A172 (cell line): ENCODE measurements around the gene NDUFB6. TPM values are rescaled to one million over a fixed set of nuclear protein-coding genes. Genes with fewer than 3 reads are reported as not detected.
"Not testable (repeated sequence)": the region's sequence is repeated elsewhere in the genome, so short reads cannot be mapped to it uniquely, and the experiment has no call there.

Source experiments
- DNase-seq: peaks from one replicate; pipeline ENCODE4 v3.0.0-alpha.2; 2015; ENCODE audit warnings: low spot score
- total RNA-seq: library from RNA; depleted of rRNA; stranded (reverse); fragments of >200 nt; shearing (Covaris generic); gene quantifications from 2 replicates; pipeline ENCODE4 v1.2.3, GENCODE V29; 2014; rRNA removed

The NDUFB6 gene
- total RNA-seq: 119 and 135 TPM in 2 replicates

- DNase-seq: peak; percentile 83
Measured at GRCh38 chr9:32572900-32573523, at the start of gene NDUFB6. Gene NDUFB6, minus strand, starts transcription at chr9:32573159. Its CDS starts 99 bp downstream, at chr9:32573060.

GRCh38 chr9:32618261-32618660, 45.3 kb upstream of the NDUFB6 start:
- no peak for DNase-seq

DNA sequence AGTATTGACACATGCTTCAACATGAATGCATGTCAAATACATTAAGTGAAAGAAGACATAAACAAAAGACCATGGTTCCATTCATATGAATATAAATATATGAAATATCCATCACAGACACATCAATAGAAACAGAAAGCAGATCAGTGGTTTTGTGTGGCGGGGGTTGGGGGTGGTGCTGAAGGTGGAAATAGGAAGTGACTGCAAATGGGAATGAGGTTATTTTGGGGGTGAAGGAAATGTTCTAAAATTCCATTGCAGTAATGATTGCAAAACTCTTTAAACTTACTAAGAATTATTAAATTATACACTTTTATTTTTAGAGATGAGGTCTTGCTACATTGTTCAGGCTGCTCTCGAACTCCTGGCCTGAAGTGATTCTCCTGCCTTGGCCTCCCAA, 33.9 kb upstream of the NDUFB6 start:
- no peak for DNase-seq

GRCh38 chr9:32603914-32604852, 31.2 kb upstream of the NDUFB6 start:
- DNase-seq: peak; percentile 96

- DNase-seq: not testable (repeated sequence)
Measured at GRCh38 chr9:32599021-32599420, 26.1 kb upstream of the NDUFB6 start.

GRCh38 chr9:32596936-32597335, 24.0 kb upstream of the NDUFB6 start:
- DNase-seq: no peak

DNA sequence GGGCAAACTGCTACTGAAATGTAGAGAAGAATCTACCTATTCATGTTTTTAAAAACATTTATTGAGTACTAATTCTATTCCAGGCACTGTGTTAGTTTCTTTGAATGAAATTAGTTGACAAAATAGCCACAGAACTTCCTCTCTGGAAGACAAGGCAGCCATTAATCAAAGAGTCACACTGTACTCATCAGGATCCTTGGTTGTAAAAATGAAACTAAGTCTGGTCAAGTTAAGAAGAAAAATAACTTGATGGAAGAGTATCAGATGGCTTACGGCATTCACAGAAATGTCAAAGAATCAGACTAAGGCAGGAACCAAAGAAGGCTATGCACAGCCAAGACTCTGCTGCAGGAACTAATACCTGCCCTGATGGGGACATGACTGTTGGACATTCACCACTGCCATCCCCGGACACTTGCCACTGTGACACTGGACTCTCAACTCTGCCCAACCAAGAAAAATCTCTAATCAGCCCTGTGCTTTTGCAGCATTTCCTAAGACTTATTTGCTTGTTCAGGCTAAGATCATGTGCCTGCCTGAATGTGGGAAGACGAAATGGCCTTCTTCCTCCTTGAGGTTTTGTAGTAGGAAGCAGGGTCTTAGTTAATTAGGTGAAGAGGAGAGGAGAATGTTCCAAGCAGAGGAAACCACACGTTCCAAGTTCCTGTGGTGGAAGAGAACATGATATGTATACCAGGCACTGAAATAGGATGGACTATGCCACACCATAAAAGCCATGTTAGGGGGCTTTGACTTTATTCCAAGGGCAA, 23.3 kb upstream of the NDUFB6 start:
- no peak for DNase-seq

DNA sequence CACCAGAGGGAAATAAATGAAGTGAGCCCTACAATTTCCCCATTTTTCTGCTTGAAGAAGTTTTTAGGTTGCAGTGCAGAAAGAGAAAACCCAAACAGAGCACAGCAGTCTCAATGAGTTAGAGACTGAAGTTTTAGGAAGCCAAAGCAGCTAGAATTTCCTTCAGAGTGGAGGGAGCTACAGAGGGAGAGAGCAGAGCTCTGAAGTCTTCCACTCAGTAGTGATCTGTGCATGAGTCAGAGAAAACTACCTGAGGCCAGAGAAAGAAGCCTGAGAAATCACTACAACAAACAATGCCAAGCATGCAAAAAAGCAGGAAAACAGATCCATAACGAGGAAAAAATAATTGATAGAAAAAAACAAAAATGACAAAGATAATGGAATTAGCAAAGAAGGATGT, 17.9 kb upstream of the NDUFB6 start:
- peak; percentile 16 for DNase-seq

DNA sequence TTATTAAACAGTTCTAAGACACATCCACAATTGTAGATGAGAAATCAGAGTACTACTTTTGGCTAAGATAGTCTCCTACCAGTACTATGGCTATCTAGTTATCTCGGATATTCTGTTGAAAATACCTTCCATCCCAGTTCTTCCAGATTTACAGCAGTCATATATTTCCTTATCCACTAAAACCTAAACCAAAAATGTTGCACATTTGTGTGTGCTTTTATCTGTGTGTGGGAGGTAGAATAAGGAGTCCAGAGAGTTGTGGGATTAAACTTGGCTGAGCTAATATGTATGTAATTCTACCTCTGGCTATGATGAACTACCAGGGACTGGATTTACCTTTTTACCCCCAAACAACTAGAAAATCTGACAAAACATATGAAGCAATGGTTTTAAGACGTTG, 17.5 kb upstream of the NDUFB6 start:
- DNase-seq: no peak

- peak; percentile 62 for DNase-seq
Measured at GRCh38 chr9:32589083-32589723, 16.2 kb upstream of the NDUFB6 start.

DNA sequence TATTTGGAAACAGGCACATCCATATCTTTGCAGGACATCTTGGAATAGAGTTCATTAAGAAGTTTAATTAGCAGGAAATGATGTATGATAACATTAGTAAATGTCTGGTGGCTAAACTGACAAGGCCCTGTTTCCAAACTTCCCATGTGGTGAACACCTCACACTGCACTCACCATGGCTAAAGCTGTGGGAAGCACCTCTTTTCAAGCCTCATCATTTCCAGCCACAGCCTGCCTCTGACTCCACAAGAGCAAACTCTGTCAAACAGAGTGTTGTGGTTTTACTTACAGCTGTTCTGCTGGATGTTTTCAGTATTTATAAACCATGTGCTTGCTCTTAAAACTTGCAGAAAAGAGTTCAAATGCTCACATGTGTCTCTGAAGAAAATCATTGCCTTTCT, 14.9 kb upstream of the NDUFB6 start:
- no peak for DNase-seq

- DNase-seq: no peak
Measured at GRCh38 chr9:32584784-32585183, 11.8 kb upstream of the NDUFB6 start.

GRCh38 chr9:32581512-32582143, 8.7 kb upstream of the NDUFB6 start:
- peak; percentile 61 for DNase-seq

DNA sequence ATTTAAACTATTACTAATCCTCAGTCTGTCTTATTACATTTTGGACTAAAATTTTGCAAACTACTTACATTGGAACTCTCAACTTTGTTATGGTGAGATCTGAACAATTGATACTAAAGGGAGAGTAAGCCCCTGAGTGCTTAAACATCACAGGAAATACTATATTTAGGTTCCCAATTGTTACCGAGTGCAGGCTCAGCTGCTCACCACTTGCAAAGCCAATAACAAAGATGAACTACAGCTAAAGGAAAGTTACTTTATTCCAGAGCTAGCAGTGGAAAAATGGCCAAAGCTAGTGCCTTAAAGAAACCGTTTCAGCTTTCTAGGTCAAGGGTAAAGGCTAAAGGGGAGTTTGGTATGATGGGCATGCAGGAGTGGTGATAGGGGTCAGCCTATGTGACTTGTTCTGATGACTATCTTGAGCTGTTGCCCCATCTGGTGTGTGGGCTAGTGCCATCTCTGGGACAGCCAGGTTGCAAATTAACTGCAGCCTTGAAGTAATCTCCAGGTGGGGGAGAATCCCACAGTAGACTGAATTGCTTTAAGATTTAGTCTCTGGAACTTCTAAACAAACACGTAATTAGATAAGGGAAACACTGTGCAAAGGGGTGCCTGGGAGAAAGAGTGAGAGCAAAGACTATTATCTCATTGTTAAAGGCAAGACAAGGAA, 7.8 kb upstream of the NDUFB6 start:
- DNase-seq: no peak

- DNase-seq: peak; percentile 35
Measured at GRCh38 chr9:32579706-32580331, 6.9 kb upstream of the NDUFB6 start.

GRCh38 chr9:32578976-32579375, 6.0 kb upstream of the NDUFB6 start:
- DNase-seq: no peak

GRCh38 chr9:32577316-32577715, 4.4 kb upstream of the NDUFB6 start:
- DNase-seq: no peak

DNA sequence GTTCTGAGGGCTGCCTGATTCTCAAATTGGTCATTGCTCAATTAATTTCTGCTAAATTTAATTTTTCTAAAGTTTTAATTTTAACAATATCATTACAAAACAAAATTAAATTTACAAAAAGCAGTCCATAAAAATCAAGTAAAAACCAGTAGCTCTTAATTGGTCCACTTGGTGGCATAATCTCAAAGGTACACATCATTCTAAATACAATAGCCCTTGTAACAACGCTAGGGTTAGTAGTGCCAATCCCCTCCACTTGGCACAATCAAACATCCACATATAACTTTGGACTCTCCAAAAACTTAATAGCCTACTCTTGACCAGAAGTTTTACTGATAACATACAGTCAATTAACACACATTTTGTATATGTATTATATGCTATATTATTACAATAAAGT, 1.9 kb upstream of the NDUFB6 start:
- DNase-seq: no peak

DNA sequence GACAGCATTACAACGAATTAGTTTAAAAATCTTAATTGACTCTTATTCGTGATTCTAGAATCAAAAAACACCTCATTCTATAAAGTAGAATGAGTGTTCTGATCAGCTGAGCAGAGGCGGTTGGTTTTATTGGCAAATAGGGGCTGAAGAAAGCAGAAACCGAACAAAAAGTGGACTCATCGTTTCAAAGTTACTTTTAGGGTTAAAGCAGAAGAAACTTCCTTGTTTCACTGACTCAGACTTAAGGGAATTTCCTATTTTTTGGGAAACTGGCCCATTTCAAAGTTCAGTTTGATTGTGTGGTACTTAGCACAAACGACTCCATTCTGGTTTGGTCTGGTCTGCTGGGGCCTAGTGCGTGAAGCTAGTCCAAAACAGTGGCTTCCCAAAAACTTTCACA, 862 bp upstream of the NDUFB6 start:
- no peak for DNase-seq
